Activated CD4-positive, alpha-beta T cell treated with anti-CD3 and anti-CD28 coated beads, Interleukin-2, amount 50 U/mL, for 16 hours (primary cell): ENCODE measurements around the gene RAB7B.
"Not testable (repeated sequence)": the region's sequence is repeated elsewhere in the genome, so short reads cannot be mapped to it uniquely, and the experiment has no call there.

ENCODE experiments used
- DNase-seq: peaks from one replicate; pipeline ENCODE4 v3.0.0-alpha.2; 2020

RAB7B gene

DNA sequence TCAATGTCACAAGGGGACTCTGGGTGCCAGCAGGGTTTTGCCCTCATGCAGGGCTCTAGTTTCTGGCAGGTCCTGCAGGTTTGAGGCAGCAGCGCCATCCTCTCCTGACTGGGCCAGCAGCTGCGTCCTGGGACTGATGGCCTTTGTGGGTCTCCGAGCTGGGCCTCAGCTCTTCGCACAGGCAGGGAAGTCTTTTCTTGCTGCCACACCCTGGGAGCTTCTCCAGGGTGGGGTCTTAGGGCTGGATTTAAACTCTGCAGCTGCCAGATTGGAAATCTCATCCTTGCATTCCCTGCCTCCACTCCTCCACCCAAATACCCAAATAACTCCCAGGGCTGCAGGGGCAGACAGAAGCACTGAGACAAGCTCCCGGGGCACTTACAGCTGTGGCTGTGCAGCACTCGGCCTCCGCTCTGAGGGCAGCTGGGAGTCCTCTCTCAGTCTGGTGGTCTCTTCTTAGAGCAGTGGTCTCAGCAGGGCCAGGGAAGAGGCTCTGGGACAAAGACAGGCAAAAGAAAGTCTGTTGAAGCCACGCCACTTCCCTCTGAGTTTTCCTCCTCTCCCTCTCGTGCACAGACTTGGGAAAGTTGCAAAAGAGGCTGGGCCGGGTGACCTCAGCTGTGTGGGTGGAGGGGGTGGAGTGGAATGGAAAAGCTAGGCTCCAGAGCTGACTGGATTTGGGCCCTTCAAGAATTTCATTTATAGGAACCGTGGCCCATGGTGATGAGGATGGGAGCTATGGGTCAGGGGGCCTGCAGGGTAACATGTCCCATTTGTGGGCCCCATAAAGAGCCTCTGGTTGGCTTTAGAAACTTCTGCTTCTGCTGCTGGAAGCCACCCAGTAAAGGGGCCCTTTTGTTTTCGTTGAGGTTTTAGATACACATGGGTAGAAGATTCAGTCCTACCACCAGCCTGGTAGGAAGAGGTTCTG, at the start of gene RAB7B:
TSS of gene RAB7B (minus strand) at position 525 of the 931 bp plus-strand sequence. CDS start 9,260 bp downstream, outside the sequence.
- no peak for DNase-seq

GRCh38 chr1:206052231-206052865, 49.2 kb upstream of the RAB7B start:
- DNase-seq, result not testable (repeated sequence)

- peak; percentile 79 for DNase-seq
These were observed 47.5 kb upstream of the RAB7B start for GRCh38 chr1:206050655-206051235.

- no peak for DNase-seq
These were observed 46.9 kb upstream of the RAB7B start for GRCh38 chr1:206049919-206050600.

DNA sequence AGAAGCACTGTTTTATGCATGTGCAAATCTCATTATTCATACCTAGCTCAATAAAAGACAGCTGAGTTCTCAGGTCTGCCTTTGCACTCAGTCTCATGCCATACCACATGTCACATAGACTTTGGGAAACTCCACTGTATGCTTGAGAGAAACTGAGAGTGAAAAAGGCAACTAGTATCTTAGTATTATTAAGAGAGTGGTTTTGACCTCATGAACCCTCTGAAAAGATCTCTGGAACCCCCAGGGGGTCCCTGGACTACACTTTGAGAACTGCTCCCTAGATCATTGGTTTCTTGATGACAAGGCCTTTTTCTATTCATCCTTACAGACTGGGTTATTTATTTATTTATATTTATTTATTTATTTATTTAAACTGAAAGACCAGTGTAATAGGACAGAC, 46.1 kb upstream of the RAB7B start:
- peak; percentile 51 for DNase-seq

- DNase-seq, result no peak
These were observed 45.4 kb upstream of the RAB7B start for GRCh38 chr1:206048582-206048981.

- DNase-seq, result no peak
These were observed 44.1 kb upstream of the RAB7B start for GRCh38 chr1:206047271-206047670.

GRCh38 chr1:206041640-206042039, 38.4 kb upstream of the RAB7B start:
- no peak for DNase-seq

- DNase-seq, result no peak
These were observed 37.1 kb upstream of the RAB7B start for GRCh38 chr1:206040328-206040727.

DNA sequence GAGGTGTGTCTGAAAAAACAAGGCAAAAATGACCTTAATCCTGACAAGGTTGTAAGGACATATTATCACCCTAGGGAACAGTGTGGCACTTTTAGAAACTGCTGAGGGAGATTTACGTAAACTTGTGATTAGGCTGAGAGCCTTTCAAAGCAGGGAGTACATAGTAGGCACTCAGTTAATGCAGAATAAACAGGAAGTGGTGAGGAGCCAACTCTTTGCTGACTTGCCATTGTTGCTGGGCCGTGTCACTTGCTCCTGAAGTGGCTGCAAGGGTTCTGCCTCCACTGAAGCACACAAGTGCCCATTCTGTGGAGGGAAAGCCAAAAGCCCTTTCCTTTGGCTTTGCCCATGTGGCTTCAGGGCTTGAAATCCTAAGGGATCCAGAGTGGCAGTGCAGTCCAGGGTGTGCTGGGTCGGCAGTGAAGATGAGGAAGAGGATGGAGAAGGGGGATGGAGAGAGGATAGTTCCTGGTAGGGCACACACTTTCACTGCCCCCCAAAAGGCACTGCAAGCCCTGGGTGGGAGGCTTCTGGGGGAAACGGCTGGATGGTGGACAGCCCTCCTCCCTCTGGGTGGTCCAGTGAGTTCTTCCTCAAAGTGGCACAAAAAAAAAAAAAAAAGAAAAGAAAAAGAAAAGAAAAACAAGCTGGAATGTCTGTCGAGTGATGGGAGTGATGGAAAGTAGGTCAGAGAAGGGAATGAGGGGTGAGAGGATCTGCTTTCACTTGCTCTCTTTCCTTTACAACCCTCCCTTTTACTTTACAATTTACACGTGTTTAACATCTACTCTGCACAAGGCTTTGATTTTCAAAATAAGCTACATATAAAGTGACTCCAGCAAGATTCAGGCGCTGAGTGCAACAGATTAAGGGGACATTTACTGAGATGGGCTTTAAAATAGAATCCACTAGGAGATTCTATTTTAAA, 36.1 kb upstream of the RAB7B start:
- DNase-seq, result no peak

GRCh38 chr1:206037581-206037980, 34.4 kb upstream of the RAB7B start:
- no peak for DNase-seq

GRCh38 chr1:206036663-206037455, 33.7 kb upstream of the RAB7B start:
- no peak for DNase-seq

DNA sequence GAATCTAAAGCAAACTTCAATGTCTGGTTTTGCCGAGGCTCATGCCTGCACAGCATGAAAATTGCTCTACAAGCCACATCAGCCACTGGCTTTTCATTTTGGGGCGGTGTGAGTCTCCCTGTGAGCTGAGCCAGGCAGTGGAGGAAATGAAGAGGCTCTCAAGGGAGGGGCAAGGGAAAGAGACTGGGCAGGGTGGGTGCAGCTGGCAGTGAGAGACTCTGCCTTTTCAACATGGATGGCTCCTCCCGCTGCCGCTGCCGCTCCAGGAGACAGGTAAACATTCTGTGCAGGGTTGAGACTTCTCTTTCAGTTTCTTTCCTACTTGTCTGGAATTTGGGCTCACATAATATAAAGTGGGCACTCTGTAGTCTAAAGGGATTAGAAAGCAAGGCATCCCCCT, 31.8 kb upstream of the RAB7B start:
- no peak for DNase-seq

DNA sequence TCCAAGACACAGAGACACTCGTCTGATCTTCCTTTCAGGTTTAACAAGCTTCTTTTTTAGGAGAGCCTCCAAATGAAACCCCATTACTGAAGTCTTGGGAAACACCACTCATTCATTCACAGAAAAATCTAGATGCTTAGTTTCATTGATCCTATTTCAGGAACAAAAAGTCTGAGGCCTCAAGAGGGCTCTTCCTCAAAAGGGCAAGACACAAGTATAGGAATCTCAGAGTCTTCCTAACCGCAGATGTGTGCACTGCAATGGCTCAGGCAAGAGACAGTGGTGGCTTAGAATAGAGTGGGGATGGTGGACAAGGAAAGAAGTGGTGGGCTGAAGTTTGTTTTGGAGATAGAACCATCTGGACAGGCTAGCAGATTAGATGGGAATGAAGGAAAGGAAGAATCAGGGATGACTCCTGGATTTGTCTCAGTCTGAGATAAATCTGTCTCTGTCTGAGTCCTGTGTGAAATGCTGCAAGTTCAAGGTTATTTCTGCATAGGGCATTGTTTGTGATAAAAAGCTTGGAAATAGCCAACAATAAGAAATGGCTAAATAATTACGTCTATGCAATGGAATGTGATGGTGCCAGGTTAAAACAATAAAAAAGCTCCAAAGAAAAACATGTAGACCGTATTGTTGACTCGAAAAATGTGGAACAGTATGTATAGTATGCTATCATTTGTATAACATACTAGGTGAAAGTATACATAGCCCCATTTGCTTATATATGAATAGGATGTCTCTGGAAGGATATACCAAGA, 29.4 kb upstream of the RAB7B start:
- no peak for DNase-seq

- peak; percentile 76 for DNase-seq
These were observed 27.5 kb upstream of the RAB7B start for GRCh38 chr1:206030714-206031113.

GRCh38 chr1:206030191-206030590, 27.0 kb upstream of the RAB7B start:
- no peak for DNase-seq

- DNase-seq, result no peak
These were observed 26.3 kb upstream of the RAB7B start for GRCh38 chr1:206029484-206029883.

DNA sequence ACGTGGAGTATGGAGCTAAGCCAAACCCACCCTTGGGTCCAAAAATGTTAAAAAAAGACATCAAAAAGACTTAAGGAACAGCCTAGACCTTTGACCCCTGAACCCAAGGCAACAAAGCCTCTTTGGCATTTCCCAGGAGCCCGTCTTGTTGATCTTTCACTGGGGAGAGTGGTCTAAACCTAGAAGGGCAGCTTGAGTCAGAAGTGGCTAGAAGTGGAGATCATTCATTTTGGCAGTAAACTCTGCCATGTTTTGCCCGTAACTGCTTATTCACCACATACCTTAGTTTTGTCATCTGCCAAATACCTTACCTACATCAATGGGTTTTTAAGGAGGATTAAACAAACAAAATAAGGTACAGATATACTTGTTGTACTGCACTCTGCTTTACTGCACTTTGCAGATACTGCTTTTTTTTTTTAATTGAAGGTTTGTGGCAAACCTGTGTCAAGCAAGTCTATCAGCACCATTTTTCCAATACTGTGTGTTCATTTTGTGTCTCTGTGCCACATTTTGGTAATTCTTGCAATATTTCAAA, 22.2 kb upstream of the RAB7B start:
- no peak for DNase-seq

DNA sequence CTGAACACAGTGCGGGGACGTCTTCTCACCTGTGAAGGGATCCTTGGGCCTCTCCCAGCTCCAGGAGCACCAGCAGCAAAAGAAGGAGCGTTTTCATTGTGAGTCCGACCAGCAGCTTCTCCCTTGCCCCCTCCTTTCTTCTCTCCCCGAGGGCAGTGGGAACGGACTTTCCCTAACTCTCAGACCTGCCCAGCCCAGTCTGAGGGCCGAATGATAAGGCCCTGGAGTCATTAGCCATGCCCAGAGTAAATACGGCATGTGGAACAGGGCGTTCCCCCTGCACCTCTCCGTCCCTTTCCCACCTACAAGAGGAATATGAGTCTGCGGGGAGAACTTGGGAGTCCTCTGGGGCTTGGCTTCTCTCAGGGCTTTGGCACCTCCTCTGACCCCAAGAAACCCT, 20.5 kb upstream of the RAB7B start, which contains the start of gene CTSE:
TSS of gene CTSE (minus strand) at position 201 of the 400 bp plus-strand sequence. CDS start at position 97, 104 bp downstream.
- DNase-seq, result no peak

DNA sequence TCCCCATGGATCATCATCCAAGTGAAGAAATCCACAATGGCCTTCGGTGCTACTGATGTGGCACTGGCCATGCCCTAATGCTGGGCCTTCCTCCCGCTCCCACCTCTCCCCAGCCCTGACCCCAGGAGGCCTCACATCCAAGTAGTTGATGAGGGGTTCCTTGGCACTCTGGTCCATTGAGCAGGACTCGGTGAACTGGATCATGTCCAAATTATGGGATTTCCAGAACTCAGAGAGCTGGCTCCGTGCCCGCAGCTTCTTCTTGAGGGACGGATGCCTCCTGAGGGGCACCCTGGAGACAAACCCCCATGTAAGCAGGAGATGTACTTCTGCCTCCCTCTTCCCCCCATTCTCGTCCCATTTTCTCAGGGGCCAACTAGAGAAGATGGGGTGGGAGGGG, 19.6 kb upstream of the RAB7B start:
- DNase-seq, result no peak
